HG02678 (cell line): Measurements from ENCODE around the gene KDM5C.

ENCODE experiments used
- ATAC-seq: cut with Tn5 transposase; IDR thresholded peaks from one replicate; pipeline ENCODE4 v1.9.1; 2021; ENCODE audit warnings: mild to moderate bottlenecking, moderate library complexity; ENCODE audit not compliant: unreplicated experiment

Gene KDM5C

DNA sequence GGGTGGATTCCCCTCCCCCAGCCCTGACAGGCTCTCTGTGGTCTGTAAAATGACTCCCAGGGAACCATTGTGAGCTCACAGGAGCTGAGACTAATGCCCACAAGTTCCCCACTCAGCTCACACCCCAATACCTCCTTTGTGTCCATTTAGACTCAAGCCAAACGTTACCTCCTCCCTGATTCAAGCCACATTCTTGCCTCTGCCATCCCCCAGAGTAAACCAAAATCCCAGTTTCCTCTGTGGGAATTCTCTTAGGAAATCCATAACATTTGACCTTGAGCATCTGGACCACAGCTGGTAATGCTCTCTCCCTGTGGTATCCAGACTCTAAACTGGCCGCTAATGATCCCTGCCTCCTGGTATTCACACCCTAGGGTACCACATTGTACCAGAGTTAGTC is 26.3 kb upstream of the KDM5C start:
- ATAC-seq, result no peak

DNA sequence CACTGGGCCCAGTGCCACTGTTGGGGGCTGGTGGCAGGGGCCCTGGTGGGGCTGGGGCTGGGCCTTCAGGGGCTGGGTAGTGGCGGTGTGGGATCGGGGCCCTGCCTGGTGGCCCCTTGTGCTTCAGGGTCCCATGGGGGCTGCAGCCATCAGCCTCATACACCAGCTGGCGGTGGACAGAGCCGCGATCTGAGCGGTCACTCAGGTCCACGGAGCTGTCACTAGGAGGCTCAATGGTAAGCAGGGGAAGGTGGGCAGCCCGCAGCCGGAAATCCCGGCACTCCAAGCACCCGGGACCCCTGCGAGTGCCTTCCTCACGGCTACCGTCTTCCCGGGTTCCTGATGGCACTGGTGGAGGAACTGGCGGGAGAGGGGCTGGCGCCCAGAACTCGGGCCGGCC is 25.5 kb upstream of the KDM5C start:
- ATAC-seq, result no peak

DNA sequence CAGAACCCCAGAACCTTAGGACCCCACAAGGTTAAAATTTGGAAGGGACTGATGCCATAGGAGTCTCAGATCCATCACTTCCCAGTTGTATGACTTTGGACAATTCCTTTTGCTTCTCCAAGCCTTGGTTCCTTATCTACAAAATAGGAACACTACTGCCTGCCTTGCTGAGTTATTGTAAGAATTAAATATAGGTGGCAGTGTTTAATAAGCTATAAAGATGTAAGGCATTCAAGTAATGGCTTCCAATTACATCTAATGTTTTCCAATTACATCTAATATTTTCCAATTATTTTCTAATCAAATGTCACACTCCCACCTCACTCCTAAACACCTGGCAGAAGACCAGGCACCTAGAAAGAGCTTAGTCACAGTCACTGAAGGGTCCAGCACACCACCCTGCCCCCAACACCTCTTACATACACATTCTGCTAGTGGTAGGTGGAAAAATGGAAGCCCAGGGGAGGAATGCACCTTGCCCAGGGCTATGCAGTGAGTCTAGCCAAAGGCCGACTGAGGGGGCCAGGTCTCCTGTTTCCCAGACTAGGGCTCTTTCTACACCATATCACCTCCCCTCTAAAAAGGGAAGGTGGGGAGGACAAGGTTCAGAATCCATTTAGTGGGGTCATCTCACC is 24.5 kb upstream of the KDM5C start:
- ATAC-seq, result no peak

DNA sequence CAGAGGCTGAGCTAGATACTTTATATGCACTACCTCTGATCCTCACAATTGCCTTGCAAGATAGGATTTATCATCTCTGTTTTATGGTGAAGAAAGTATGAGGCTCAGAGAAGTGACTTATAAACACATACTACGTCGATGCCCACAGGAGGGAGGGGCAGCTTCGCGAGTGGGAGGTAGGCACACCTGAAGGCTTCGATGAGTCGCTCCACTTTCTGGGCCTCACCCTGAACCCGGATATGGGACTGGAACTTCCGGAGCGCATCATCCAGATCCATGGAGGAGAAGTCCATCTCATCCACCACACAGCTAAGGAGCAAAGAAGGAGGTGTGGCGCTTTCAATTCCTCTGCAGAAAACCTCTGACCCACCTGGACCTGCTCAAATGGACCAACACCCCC is 22.9 kb upstream of the KDM5C start:
- ATAC-seq, result no peak

DNA sequence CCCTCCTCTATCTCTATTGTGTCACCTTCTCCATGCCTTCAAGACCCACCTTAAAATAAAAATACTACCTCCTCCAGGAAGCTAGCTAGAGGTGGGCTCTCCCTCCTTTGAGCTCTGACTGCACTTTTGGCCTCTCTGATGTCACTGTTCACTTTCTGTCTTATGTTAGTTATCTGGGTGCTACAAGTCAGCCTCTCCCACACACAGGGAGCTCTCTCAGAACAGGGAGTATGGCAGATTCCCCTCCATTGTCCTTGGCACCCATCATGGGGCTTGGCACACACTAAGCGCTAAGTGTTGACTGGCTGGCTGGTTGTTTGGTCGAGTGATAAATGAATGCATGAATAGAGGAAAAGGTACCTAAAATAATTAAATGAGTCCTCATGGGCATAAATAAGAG is 21.2 kb upstream of the KDM5C start:
- no peak for ATAC-seq

DNA sequence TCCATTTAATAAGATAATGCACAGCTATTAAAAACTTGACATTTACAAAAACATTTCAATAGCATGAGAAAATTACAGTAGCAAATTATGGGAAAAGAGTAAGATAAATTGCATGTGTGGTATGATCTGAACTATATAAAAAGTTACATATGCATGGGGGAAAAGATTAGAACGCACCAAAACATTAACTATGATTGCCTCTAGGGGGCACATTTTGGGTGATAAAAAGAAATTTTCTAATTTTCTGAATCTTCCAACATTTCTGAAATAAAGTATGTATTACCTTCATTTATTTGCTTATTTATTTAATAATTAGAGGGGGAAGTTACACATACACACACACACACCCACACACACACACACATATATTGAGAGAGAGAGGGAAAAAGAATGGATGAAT is 19.6 kb upstream of the KDM5C start:
- no peak for ATAC-seq

DNA sequence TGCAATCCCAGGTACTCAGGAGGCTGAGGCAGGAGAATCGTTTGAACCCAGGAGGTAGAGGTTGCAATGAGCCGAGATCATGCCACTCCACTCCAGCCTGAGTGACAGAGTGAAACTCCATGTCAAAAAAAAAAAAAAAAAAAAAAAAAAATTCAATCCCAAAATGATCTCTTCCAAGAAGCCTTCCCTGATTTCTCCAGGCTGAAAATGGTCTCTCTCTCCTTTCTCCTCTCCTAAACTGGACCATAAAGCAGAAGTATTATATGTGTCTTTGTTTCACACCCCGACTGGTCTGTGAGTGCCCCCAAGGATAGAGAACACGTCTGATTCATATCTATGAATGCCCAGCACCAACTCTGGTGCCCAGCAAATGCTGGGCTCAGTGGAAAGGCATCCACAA is 17.3 kb upstream of the KDM5C start:
- no peak for ATAC-seq

DNA sequence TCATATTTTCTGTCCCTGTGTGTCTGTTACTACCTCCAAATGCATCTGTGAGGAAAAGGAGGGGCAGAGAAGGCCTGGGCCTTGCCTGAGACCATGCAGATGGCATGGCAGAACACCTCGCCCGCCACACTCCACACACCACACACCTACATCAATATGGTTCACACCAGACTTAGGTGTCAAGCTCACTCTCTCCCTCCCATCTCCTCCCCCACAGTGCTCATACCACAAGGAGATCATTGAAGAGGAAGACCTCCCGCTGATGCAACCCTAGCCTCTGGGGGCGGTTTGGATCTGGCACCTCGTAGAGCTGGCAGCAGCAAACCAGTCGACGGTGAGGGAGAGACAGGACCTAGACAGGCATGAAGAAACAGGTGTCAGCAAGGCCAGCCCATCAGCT is 16.6 kb upstream of the KDM5C start:
- ATAC-seq, result no peak

DNA sequence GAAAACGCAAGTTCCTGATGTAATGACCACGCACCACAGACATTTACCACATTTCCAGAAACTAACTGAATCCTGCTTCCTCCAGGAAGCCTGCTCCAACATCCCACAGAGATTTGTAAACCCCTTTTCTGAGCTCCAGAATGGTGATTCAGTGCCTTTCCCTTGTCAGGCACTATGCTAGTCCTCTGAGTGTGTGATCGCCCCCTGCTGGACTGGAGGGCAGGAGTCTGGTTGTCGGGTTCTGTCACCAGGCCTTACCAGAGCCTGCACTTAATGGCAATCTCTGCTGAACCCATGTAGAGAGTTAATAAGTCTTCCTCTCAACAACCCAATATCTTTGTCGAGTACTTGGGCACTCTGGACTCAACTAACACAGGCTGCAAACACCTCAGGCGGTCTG is 14.5 kb upstream of the KDM5C start:
- ATAC-seq, result no peak

DNA sequence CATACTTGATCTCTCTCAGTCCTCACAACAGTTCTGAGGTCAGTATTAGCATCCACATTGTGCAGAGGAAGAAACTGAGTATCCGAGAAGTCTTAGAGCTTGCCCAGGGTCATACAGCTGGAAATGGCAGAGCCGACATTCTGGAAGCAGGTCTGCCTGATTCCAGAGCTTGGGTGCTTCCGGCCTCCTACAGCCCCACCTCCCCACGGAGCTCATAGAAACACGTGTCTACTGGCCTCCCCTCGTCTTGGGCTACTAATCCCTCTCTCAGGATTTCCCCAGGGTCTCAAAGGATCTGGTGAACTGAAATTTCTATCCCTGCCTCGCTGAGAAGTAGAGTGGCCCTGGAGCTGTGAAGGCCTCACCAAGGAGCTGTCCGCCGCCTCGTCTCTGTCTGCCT is 12.0 kb upstream of the KDM5C start:
- ATAC-seq, result no peak

DNA sequence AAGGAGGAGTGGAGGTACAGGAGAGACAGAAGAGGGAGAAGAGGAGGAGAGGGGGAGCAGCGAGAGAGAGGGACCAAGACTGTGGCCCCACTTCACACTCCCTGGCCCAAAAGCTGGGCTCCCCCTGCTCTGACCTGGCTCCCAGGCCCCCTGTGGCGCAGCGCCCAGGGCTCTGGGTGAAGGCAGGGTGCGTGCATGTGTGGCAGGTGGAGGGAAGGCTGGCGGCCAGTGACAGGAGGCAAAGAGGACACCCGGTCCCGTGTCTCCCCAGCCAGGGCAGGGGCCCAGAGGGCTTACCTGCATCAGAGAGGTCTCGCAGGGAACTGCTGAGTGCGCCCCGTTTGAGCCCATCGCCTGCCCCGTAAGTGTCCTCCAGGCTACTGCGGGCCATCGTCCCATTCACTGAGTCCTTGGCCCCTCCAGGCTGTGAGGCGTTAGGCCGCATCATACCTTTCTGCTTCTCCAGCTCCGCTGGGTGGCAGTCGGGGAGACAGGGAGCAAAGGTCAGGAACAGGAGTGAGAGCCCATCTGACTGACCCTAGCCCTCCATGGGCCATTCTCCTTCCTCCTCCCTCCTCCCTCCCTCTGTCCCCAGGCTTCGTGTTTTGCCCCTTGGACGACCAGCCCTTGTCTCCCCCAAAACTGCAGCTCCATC is 11.1 kb upstream of the KDM5C start:
- ATAC-seq, result no peak

DNA sequence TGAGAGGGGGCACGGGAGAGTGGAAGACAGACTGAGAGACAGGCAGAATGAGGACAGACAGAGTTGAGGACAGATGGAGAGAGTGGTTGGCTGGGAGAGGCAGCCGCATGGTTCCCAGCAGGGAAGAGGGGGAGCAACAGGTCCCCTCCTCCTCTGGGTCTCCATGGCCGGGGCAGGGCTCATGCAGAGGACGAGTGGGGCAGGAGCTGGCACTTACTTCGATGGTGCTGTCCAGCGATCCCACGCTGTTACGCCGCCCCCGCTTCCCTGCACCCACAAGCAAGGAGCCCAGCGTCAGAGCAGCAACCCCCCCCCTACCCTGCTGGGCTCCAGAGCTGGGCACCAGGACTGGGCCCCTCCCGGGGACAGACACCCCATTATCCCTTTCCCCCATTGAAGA is 10.6 kb upstream of the KDM5C start:
- no peak for ATAC-seq

DNA sequence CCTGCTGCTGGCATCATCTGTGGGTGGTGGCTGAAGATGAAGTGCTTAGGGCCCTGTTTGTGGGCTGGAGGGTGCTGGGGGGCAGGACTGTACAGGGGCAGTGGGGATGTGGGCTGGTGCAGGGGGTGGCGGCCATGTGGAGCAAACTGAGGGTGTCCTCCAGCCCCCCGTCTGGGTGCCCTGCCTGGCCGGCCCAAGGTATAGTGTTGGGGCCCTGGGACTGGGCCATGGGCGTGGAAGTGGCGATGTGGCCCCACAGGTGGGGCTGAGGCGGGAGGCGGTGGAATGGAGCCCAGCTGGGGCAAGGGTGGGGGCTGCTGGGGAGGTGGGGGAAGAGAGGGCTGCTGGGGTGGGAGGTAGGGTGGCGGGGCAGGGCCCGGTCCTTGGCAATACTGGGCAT is 9.5 kb upstream of the KDM5C start:
- ATAC-seq, result no peak

DNA sequence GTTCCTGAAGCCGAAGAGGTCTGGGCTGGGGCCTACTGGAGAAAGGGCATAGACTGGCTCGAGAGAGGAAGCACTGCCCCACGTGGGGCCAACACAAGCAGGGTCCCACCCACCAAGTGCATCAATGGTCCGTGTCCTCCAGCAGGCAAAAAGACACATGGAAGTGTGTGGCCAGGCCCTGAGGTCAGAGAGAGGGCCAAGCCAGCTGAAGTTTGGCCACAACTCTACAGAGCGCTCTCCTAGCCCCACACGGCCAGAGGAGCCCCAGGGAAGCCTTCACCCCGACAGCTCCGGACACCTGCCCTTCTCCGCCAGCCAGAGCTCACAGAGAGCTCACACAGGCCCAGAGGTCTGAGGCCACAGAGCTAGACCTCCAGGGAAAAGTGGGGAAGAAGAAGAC is 8.5 kb upstream of the KDM5C start:
- ATAC-seq, result no peak

DNA sequence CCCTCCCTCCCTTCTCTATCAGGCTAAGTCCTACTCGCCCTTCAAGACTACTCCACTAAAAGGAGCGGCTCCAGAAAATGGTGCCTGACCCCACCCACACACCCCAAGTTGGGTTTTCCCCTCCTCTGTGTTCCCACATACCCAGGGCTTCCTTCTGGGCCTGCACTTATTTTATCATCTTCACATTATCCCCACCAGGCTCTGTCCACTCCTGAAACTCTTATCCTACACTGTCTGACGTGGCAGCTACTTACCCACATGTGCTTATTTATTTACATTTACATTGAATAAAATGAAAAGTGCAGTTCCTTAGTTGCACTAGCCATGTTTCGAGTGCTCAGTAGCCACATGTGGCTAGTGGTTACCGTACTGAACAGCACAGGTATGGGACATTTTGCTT is 5.1 kb upstream of the KDM5C start:
- no peak for ATAC-seq

DNA sequence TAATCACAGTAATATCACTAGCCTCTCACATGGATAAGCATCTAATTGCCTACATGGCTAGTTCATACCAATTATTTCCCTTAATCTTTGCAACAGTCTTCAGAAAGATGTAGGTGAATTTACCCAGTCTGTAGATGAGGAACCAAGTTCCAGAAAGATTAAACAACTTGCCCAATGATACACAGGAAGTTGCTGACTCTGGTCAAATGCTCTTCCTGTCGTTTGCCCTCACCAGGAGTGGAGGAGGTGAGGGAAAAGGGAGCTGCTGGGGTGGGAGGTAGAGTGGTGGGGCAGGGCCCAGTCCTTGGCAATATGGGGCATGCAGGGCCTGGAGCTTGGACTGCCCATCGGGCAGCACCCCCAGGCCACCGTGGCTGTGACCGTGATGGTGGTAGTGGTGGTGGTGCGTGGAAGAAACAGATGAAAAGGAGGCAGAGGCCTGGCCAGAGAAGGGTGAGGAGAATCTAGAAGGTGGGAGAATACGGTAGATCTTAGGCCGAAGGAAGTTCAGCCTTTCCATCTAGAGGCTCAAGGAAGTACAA is 2.3 kb upstream of the KDM5C start:
- no peak for ATAC-seq

DNA sequence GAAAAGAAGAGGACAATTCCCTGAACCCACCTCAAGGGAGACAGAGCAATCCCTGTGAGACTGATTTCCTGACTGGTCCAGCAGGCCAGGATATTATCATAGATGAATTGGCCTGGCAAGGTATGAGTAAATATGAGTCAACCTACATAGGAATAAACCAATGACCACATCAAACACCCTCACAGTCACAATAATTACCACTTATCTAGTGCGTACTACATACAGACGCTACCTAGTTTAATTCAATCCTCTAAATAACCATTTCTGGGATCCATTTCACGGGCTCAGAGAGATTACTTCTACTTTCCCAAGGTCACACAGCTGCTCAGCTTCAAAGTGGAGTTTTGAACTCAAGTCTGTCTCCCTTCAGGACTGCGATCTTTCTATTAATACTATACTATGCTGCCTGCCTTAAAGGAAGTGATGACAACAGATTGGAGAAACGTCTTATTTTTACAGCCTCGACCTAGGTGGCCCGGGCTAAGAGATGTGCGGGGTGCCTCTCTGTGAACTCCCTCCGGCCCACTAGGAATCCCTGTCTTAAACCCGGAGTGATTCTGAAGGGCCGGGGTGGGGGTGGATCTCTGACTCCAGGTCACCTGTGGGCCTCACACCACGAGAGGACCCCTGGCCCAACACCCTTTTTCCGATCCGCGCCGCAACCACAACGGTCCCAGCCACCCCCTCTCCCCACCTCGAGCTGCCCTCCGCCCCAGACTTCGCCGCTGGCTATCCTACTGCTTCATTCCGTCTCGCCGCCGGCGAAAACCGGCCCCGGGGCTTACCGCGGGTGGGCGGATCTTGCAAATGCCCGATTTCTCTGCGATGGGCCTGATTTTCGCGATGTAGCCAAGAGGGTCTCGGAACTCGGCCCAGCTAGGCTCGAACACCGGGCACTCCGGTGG is 800 bp downstream of the KDM5C start:
- no peak for ATAC-seq

DNA sequence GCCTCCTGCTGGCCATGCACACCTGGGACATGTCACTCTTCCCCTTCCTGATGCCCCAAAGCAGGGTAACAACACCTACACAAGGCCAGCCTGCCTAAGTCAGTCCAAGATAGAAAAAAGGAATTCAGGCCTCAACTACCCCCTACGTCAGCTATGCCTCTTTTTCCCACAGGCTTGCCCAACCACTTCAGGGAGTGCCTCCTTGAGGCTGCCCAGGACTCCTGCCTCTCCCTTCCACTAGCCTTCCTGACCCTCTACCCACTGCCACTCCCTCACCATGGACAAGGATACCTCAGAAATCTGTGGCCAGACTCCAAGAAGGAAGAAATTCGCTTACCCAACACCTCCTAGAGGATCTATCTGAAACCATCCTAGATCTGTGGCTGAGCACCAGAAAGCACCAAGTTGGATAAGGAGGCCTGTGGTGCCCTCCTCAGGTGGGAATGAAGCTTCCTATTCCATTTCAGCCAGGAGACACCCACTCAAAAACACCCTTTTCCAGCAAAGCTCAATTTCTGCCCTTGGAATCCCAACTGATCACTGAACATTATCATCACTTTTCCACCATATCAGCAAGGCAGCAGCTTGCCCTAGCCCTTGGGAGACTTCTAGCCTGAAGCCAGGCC is 1.8 kb downstream of the KDM5C start:
- ATAC-seq, result no peak

DNA sequence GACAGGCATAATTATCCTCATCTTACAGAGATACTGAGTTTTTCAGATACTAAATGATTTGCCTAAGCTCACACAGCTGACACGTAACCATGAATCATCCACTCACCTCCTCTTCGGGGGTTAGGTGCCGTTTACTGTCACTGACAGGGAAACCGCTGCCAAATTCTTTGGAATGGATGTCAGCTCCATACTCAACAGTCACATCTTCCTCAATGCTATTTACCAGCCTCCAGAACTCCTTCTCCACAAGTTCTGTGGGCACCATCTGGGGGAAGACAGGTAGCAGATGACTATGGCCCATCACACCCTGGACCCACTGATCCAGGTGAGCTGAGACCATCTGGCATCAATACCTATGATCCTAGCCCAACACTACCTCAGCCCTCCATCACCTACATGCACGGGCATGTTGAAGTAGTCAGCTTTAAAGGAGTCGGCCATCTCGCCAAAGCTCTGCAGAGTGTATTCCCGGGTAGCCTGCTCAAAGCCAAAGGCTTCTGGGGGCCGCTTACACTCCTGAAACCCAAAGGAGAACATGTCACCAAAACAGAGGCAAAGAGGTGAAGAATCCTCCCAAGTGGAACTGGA is 13.5 kb downstream of the KDM5C start:
- no peak for ATAC-seq

DNA sequence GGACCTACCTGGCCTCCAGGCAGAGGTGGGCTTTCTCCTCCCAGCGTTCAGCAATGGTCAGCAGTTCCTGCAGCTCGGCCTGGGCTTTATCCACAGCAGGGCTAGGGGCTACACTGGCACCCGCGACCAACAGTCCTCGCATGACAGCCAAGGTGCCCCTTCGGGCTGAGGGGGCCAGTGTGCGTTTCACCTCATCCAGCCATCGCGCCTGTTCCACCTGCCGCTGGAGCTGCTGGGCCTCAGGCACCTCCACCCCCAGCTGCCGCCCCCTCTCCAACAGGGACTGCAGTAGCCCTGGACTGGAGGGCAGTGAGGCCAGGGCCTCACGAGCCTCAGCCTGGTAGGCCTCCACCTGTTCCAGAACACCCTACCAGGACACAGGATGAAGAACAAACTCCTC is 28.3 kb downstream of the KDM5C start:
- ATAC-seq, result no peak

DNA sequence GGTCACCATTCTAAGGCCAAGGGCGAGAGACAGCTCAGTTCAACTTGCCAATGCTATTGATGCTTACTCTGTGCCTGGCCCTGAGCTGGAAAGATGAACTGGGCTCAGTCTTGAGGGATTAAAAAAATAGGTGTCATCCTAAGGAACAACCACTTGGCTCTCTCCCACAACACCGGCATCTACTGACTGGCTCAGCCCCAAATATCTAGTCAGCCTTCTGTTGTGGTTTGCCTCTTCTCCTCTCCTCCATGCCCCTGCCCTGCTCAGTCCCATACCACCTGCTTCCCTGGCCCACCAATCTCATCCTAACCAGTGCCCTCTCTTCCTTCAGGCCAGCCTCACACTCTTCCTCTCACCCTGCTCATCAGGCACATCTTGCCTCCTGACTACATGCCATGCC is 29.6 kb downstream of the KDM5C start:
- no peak for ATAC-seq
